Measurements from ENCODE around the gene XPNPEP2.

Gene XPNPEP2

DNA sequence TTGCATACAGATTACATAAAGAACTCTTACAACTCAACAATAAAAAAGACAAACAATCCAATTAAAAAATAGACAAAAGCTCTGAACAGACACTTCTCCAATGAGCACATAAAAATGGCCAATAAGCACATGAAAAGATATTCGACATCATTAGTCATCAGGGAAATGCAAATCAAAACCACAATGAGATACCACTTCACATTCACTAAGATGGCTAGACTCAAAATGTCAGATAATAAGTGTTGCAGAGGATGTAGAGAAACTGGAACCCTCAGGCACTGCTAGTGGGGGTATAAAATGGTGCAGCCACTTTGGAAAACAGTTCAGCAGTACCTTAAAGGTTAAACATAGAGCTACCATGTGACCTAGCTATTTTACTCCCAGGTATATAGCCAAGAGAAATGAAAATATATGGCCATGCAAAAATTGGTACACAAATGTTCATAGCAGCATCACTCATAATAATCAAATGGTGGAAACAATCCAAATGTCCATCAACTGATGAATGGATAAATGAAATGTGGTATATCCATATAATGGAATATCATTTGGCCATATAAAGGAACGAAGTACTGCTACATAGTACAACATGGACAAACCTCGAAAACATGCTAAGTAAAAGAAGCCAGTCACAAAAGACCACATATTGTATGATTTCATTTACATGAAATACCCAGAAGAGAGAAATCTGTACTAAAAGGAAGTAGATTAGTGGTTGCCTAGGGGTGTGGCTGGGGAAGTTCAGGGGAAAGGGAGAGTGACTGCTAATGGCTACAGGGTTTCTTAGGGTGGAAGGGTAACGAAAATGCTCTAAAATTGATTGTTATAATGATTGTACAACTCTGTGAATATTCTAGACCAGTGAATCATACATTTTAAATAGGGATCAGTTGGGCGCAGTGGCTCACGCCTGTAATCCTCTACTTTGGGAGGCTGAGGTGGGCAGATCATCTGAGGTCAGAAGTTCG, 70.3 kb downstream of the XPNPEP2 start:
- H3K27ac ChIP-seq = peak overlapping the region in 2 of 11 experiments; percentile 27 to 60; a peak in 2 of 22 replicates
- H3K4me1 ChIP-seq = peaks cover 0 to 32% (median 0%) of the 10 kb centered on the region in 10 experiments; a peak in 6 of 20 replicates
- H3K9me3 ChIP-seq (replicated peaks in 1 of 11) = peaks cover 0 to 16% (median 8%) of the 10 kb centered on the region in 11 experiments; a peak in 11 of 22 replicates
- H3K4me2 ChIP-seq = peak overlapping the region in 5 of 11 experiments; percentile 12 to 68 (median 22); a peak in 8 of 22 replicates
- peaks cover 12 to 63% (median 36%) of the 10 kb centered on the region in 11 experiments; a peak in 21 of 22 replicates for H3K36me3 ChIP-seq
- H4K20me1 ChIP-seq = no peaks in the 10 kb centered on the region; a peak in 1 of 22 replicates
- no peak for TF ChIP-seq Cebpa-rat (IDR thresholded peaks at IDR 0.05)
- H3K9ac ChIP-seq = no peak overlapping the region
- peaks cover 29 to 80% (median 70%) of the 10 kb centered on the region in 11 experiments for H3K27me3 ChIP-seq
- no peak overlapping the region for H3K4me3 ChIP-seq

DNA sequence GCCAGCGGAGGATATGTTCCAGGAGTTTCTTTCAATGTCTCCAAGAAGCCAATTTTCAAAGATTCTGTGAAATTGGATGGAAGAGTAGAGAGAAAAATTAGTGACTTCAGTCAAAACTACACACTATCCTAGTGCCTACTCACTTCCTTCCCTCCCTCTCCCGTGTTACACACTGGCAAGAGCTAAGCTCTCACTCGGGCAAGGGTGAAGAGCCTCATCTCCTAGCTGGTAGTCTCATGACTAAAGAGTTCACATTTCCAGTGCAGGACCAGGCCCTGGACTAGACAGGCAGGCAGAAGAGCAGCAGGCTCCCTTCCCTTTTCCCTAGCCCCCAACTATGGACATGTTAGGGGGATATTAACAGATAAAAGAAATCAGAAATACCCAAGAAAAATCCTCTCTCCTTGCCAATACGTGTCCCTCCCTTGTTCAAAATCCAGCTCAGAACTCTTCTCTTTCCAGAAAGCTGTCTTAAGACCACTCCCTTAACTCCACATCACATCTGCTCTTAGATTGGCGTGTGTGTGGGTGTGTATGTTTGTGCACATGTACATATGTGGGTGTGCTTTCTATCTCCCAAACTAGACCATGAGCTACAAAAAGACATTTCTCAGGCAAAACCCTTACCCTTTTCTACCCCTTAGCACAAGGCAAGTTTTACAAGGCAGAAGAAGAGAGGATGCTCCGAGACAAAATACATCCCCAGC, 75.0 kb downstream of the XPNPEP2 start:
- H3K9me3 ChIP-seq (replicated peaks in 1 of 11) = peaks cover 0 to 15% (median 13%) of the 10 kb centered on the region in 11 experiments; a peak in 16 of 22 replicates
- no peak overlapping the region for H3K4me2 ChIP-seq
- no peaks in the 10 kb centered on the region; a peak in 1 of 22 replicates for H4K20me1 ChIP-seq
- H3K27me3 ChIP-seq = peaks cover 31 to 79% (median 59%) of the 10 kb centered on the region in 11 experiments; a peak in 21 of 22 replicates
- no peak overlapping the region for H3K9ac ChIP-seq
- no peak for TF ChIP-seq Cebpa-rat (IDR thresholded peaks at IDR 0.05)
- H3K27ac ChIP-seq = no peak overlapping the region
- H3K4me1 ChIP-seq = peaks cover 0 to 28% (median 0%) of the 10 kb centered on the region in 10 experiments; a peak in 6 of 20 replicates
- no peak overlapping the region for H3K4me3 ChIP-seq
- H3K36me3 ChIP-seq = peaks cover 0 to 58% (median 28%) of the 10 kb centered on the region in 11 experiments; a peak in 20 of 22 replicates

- no peak overlapping the region for H3K4me3 ChIP-seq
- H3K27me3 ChIP-seq = peaks cover 17 to 57% (median 43%) of the 10 kb centered on the region in 11 experiments; a peak in 20 of 22 replicates
These were observed 79.3 kb downstream of the XPNPEP2 start for GRCh38 chrX:129818123-129818522.

More at GRCh38 chrX:129818123-129818522, 79.3 kb downstream of the XPNPEP2 start:
- H3K4me1 ChIP-seq = peaks cover 0 to 16% (median 0%) of the 10 kb centered on the region in 10 experiments; a peak in 3 of 20 replicates
- no peaks in the 10 kb centered on the region for H4K20me1 ChIP-seq
- H3K4me2 ChIP-seq = no peak overlapping the region
- H3K9me3 ChIP-seq (replicated peaks in 1 of 11) = peaks cover 0 to 9% (median 5%) of the 10 kb centered on the region in 11 experiments; a peak in 10 of 22 replicates
- no peak overlapping the region for H3K9ac ChIP-seq
- no peak overlapping the region for H3K27ac ChIP-seq
- no peak for TF ChIP-seq Cebpa-rat (IDR thresholded peaks at IDR 0.05)
- H3K36me3 ChIP-seq = peaks cover 0 to 25% (median 12%) of the 10 kb centered on the region in 11 experiments; a peak in 11 of 22 replicates

All from BLaER1 treated with 17β-estradiol and CSF1 and Interleukin-3, amounts not matched to agents 10 nM and 100 nM (cell line).